Measurements from ENCODE around the gene MACROD2.

Gene MACROD2

DNA sequence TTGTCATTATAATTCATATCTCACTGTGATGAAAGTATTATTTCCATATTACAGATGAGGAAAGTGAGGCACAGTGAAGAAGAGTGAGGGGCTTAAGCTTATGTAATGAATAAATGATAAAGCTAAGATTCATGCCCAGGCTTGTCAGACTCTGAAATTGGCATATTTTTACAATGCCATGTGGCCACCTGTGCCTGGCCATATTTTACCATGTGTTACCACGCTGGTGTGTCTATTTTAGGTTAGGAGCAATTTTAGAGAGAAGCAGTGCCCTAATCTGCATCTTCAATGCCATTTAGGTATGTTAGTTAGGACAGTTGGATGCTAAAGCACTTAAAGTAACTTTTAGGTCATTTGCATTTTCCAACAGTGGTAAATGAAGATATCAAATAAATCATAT lies 530.1 kb downstream of the MACROD2 start:
- no peak for DNase-seq (ENCODE audit: low read depth, low spot score)

DNA sequence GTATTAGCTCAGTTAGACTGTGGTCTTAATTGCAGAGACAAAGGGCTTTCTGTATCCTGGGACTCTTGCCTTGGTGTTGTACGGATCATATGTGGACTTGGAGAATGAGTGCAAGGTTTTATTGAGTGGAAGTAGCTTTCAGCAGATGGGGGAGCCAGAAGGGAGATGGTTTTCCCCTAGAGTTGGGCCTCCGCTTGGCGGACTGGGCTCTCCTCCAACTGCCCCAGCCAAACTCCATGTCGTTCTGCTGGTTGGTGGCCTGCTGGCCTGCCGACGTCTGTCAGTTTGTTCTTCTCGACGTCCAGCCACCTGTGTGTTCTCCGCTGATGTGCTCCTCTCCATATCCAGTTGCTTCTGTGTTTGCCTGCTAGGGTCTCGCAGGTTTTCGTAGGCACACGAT lies 531.6 kb downstream of the MACROD2 start:
- no peak for DNase-seq (ENCODE audit: low read depth, low spot score)

GRCh38 chr20:14531786-14532185 lies 536.5 kb downstream of the MACROD2 start:
- DNase-seq (ENCODE audit: low read depth, low spot score) = no peak

DNA sequence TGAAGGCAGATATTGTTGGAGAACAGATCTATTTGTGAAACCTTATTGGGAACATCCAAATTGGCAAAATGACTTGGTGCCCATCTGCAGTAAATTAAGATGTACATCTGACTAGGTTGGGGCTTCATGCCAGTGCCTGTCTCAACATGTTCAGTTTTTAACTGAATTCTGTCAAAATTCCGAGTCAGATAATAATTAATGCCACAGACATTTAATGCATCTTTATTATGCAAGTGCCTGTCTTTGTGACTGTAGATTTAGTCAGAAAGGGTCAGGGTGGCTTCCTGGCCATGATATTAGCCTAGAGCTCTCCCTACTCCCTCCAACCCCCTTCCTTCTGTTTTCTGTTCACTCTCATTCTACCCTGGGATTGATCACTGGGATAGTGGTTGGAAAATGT lies 541.4 kb downstream of the MACROD2 start:
- no peak for DNase-seq (ENCODE audit: low read depth, low spot score)

GRCh38 chr20:14538433-14538832 lies 543.1 kb downstream of the MACROD2 start:
- DNase-seq (ENCODE audit: low read depth, low spot score) = no peak

DNA sequence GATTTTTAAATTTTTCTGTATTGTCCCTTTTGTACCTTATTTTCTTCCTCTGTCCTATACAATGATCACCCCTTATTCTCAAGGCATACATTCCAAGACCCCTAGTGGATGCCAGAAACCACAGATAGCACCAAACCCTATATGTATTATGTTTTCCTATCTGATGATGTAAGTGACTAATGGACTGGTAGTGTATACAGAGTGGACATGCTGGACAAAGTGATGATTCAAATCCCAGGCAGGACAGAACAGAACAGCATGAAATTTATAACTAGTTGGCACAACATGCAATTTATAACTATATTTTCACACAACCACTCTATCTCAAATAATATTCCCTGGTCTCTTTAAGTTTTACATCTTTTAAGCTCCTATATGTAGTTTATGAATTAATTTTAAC lies 547.7 kb downstream of the MACROD2 start:
- no peak for DNase-seq (ENCODE audit: low read depth, low spot score)

GRCh38 chr20:14544688-14545087 lies 549.4 kb downstream of the MACROD2 start:
- DNase-seq (ENCODE audit: low read depth, low spot score) = no peak

- no peak for DNase-seq (ENCODE audit: low read depth, low spot score)
Observed at GRCh38 chr20:14550655-14551054, 555.3 kb downstream of the MACROD2 start.

DNA sequence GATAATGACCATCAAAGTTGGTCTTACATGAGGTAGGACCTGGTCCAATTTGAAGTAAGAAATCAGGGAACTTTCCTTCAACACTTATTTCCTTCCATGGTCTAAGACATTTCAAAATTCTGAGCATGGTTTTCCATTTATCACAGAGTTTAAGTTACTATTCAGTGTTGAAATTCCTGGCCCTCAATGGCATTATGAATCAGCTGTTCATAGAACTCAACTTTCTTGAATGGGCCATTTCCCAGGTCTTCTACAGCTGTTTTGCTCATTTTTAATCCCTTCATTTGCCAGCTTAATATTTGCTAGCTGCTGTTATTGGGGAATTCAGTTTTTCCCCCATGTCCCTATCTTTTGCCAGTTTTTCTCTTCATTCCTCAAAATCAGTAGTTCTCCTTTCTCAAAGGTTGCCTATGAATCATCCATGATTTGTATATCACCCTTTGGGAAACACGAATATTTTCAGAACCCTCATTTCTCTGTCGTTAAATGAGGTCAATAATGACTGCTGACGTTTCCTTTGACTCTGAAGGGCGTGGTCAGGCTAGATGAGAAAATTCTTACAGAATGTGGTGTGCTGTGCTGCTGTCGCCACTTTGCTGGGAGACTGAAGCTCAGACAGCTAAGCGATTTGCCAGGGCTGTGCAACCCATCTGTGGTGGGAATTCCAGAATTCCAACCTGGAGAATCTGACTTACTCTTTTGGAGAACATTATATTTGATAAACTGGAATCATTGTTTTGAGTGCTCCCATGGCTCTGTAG lies 558.6 kb downstream of the MACROD2 start:
- DNase-seq (ENCODE audit: low read depth, low spot score) = no peak

DNA sequence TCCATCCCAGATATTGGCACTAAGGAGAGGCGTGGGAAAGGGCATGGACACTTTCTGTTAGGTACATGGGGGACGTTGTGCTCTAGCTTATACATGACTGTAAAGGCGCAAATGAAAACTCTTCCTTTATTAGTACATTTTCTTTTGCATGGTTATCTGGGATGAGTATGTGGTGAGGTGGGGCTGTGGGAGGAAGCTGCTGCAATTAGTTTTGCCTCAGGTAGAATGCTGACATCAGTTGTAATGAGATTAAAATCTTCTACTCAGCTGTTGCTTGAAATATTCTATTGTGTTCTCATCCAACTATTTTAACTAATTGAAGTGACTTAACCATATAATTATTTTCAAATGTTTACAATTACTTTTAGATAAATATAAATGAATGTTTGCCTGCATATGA lies 560.4 kb downstream of the MACROD2 start:
- no peak for DNase-seq (ENCODE audit: low read depth, low spot score)

DNA sequence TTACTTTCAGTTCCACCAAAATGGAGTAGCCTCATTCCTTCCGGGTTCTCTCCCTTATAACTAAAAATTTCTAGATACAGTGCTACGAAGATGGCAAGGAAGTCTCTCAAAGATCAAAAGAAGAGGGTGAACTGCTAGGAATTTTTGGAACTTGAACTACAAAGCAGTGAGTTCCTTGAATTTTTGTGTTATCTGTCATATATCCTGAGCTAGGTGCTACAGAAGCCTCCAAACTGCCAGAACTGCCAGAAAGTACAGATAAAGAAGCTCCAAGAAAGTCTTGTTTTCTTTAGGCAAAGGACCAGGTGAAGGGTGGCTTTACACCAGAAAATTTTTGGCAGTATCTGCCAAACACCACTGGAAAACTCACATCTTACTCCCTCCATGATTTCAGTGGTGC lies 560.9 kb downstream of the MACROD2 start:
- DNase-seq (ENCODE audit: low read depth, low spot score) = no peak

GRCh38 chr20:14559612-14560011 lies 564.3 kb downstream of the MACROD2 start:
- no peak for DNase-seq (ENCODE audit: low read depth, low spot score)

DNA sequence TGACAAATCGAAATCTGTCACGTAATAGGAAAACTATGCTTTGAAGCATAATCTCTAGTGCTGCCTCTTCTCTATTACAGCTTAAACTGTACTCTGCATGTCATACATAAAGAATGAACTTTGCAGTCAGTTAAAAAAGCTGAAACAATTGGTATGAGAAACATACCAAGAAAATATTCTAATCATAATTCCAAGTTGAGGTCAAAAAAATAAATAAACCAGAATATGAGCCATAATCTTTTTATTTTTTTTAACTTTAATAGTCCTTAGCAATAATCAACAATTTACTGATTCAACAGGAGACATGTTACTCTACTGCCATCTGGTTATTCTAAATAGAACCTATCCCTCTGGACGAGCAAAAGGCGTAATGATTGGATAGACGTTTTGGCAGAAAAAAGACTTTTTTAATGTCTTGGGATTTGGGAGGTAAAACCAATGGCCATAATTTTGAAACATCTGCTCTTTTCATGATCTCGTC lies 566.5 kb downstream of the MACROD2 start:
- DNase-seq (ENCODE audit: low read depth, low spot score) = no peak

DNA sequence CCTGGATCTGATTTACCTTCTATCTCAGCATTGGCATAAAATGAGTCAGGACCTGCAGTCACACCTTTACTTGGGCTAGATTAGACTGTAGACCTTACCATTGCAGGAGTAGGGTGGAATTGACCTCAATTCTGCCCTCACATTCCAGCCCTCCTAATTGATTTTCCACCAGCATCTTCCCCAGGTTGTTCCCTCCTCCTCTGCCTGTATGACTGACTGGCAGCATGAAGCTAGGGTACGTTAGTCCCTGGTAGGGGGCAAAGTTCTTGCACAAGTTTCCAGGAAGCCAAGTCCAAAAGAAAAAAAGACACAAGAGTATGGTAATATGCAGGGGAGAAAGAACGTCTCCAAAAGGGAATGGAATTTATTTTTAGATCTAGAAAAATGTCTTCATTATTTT lies 567.7 kb downstream of the MACROD2 start:
- no peak for DNase-seq (ENCODE audit: low read depth, low spot score)

DNA sequence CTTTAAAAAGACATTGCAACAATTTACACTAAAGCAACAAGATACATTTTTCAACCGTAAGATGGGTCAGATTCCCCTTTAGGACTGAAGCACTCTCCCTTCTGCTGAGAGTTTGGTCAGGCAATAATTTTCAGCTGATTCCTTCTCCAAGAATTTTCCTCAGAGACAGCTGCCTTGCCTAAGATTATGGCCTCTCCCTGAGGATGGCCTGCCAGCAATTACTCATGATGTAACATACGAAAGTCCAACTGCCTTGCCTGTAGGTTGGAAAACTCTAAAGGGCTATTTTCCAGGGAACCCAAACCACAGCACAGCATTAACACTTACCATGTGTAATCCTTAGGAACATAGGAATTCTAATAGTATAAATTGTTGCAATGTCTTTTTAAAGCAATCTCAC lies 571.2 kb downstream of the MACROD2 start:
- DNase-seq (ENCODE audit: low read depth, low spot score) = no peak

DNA sequence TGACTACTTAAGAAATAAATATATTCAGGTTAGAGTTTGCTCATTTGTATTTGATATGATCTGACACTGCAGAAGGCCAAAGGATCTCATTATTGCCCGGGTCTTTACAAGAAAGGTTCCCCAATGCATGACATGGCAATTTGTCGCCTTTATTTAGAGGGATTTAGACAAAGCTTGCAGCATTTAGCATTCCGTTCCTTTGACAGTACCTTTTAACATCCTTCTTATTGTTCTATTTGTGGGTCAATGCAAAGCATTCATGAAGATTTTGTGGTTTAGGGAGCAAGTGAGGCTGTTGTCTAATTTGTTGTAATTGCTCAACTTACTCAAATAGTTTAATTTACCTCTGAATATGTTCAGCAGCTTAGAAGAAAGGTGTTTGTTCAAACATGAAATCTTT lies 572.9 kb downstream of the MACROD2 start:
- DNase-seq (ENCODE audit: low read depth, low spot score) = no peak

DNA sequence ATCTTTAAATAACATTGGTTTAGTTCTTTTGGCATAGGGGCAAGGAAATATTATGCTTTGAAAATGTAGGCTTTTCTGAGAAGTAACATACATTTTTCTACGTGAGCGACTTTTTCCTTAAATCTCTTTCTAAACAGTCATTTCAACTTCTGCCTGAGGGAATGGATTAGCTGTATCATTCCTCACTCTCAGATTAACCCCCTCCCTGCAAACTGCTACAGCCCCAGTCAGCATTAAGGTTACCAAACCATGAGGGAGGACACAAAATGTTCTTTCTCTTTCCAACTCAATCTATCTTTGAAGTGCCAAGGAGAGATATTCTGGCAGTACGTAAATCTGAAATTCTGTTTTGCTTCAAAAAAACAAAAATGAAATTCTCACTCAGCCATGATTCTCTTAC lies 573.4 kb downstream of the MACROD2 start:
- no peak for DNase-seq (ENCODE audit: low read depth, low spot score)

GRCh38 chr20:14569641-14570040 lies 574.3 kb downstream of the MACROD2 start:
- no peak for DNase-seq (ENCODE audit: low read depth, low spot score)

DNA sequence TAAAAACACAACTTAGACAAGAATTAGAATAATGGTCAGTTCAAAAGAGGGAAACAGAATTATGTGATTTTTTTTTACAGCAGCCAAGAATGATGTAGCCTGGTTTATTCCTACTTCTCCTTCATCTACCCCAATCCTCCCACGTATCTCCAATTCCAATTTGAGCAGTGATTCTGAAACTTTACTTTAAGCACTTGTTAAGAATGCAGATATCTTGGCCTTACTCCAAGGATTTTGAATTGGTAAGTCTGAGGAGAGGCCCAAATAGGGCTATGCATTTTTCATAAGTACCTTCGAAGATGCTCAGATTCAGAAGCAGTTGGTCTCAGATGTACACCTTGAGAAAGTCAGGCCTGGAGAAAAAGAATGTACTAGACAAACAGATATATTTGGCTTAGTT lies 575.5 kb downstream of the MACROD2 start:
- no peak for DNase-seq (ENCODE audit: low read depth, low spot score)

- no peak for DNase-seq (ENCODE audit: low read depth, low spot score)
Observed at GRCh38 chr20:14573676-14574075, 578.4 kb downstream of the MACROD2 start.

- no peak for DNase-seq (ENCODE audit: low read depth, low spot score)
Observed at GRCh38 chr20:14576196-14576877, 581.0 kb downstream of the MACROD2 start.

GRCh38 chr20:14580418-14581074 lies 585.2 kb downstream of the MACROD2 start:
- no peak for DNase-seq (ENCODE audit: low read depth, low spot score)

- DNase-seq (ENCODE audit: low read depth, low spot score) = no peak
Observed at GRCh38 chr20:14581731-14582130, 586.4 kb downstream of the MACROD2 start.

All from smooth muscle cell of the brain vasculature (primary cell).